HG02623 (cell line): ENCODE data around the gene HSPBP1.

Experiments
- ATAC-seq: cut with Tn5 transposase; IDR thresholded peaks from one replicate; pipeline ENCODE4 v1.9.1; 2021; ENCODE audit warnings: moderate library complexity; ENCODE audit not compliant: unreplicated experiment

The HSPBP1 gene

GRCh38 chr19:55223291-55224037 lies 56.4 kb downstream of the HSPBP1 start:
- no peak for ATAC-seq

GRCh38 chr19:55220525-55220924 lies 59.4 kb downstream of the HSPBP1 start:
- ATAC-seq = no peak

GRCh38 chr19:55216461-55217198 lies 63.3 kb downstream of the HSPBP1 start:
- ATAC-seq = no peak

DNA sequence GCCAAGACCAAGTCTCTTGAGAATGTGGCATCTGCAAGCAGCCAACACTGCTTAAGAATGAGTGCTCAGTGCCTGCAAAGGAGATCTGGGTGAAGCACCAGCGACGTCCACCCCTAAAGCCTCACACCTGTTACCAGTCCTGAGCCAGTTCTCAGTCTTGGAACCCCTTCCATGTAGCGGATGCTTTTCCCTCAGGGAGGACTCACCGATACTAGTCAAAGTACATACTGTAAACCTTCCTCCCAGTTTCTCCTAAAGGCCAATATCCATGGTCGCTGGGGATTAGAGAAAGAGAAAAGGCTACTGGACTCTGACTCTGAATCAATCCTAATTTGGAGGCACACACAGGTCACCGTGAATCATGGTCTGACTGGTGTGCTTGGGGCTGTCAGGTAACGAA lies 66.4 kb downstream of the HSPBP1 start:
- no peak for ATAC-seq

DNA sequence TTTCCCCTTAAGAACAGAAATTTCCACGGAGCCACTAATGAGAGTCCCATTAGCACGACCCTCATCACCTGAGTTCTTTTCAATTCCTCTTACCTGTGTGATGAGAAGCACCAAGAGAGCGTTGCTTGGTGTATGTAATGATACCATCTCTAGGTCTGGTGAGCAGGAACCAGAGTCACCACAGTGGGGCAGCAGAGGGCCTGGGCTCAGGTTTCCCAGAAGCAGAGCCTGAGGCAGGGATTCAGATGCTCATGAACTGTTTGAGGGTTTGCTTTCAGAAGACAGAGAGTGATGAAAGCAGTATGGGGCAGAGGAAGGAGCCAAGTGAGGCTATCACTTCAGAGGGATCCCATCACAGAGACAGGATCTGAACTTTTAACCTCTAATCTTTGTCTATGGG lies 67.5 kb downstream of the HSPBP1 start:
- ATAC-seq = no peak
